GM18951 (cell line): ENCODE measurements around the gene ADAMTS16.

Experiments
- POLR2A ChIP-seq: IDR thresholded peaks from 4 replicates; pipeline ENCODE4 v1.6.1; 2011; ENCODE audit warnings: mild to moderate bottlenecking; ENCODE audit not compliant: insufficient read length, insufficient read depth; ENCODE audit errors: extremely low read depth
- in situ Hi-C: fragments of 300-500 bp; cut with MboI; formaldehyde crosslinking; loops from one replicate; pipeline ENCODE4 v1.12.0; 2022; ENCODE audit warnings: low sequenced_read_pairs, mixed read lengths, inconsistent platforms; ENCODE audit not compliant: unreplicated experiment

The ADAMTS16 gene

DNA sequence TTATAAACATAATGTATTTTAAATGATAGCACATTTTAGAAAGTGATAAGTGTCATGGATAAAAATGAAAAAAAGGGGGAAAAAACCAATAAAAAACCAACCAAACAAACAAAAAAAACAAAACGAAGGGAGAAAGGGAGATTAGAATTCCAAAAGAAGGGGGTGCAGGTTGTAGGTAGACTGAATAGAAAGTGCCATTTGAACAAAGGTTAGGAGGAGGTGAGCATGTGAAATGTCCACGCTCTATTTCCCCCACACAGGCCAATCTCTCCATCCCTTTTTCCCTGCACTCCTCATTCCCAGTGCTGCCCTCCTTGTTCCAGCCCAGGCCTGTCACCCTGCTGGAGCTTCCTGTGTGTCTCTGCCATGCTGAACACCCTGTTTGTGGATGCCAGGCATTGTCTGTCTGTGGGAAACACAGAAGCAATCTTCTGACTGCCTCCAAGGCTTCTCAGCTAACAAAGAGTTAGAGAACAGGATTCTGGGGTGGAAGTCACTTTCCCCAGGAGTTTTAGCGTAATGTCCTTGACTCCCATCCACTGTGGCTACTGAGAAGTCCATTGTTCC, 138.8 kb downstream of the ADAMTS16 start:
- in situ Hi-C loops: no loop called here
- TF ChIP-seq POLR2A: no peak

DNA sequence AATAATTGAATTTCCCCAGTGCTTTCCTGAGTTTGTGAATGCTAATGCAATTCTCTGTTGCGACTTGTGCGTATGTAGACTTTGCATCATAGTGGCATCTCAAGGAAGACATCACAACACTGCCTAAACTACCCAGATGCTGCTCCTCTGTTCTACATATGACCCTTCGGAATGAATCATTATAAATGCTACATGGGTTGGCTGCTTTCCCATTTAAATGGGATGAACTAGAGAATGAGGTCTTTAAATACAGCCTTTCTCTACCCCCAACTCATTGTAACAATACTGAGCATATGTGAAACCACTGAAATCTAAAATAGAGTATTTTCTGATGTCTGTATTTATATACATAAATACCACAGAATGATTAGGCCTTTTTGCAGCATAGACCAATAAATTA, 145.8 kb downstream of the ADAMTS16 start:
- TF ChIP-seq POLR2A: no peak
- in situ Hi-C loops: no loop called here

DNA sequence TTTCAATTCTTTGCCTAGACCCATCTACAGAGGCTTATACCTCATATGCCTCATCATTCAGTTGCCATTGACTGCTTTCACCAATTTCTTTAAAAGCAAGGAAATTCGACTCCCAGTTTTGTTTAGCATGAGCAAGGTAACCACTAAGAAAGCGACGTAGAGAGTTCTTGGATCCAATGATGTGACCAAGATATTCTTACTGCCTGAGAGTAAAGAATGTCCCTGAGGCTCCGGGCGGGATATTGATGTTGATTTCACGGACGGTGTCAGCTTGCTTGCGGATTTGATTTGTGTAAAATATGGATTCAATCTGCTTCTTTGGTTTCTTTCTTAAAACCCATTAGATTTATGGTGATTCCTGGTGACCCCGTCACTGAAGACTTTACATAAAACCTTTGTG, 147.3 kb downstream of the ADAMTS16 start:
- no peak for TF ChIP-seq POLR2A
- in situ Hi-C loops: no loop called here

DNA sequence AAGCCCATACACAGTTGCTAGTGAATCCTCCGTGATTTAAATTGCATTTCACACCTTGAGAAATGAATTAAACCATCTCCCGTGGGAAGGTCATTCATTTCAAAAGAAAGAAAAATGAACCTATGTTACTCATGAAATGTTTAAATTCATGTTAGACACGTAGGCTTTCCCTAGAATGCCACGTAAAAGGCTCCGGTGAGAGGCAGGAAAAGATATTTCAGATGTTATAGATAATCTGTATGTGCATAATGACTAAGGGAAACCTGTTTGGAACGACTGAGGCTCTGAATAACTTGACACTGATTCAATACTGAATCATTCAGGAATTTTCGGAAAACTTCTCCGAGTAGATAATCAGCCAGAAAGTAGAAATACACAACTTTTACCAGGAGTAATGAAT, 148.1 kb downstream of the ADAMTS16 start:
- TF ChIP-seq POLR2A: no peak
- in situ Hi-C loops: no loop called here

DNA sequence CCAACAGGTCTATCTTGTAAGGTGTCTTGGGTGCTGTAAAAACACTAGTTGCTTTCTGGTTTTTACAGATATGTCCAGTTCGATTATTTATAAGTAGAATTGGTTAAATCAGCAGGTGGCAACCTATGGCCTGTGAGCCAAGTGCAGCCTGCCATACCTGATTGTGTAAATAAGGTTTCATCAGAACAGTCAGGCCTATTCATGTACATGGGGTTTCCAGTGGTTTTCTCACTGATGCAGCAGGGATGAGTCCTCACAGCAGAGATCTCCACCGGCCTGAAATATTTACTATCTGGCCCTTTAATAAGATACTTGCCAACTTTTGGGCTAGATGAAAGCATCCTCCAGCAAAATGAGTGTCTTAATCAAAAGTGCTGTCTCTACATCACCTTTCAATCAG, 149.4 kb downstream of the ADAMTS16 start:
- no peak for TF ChIP-seq POLR2A
- in situ Hi-C loops: no loop called here

DNA sequence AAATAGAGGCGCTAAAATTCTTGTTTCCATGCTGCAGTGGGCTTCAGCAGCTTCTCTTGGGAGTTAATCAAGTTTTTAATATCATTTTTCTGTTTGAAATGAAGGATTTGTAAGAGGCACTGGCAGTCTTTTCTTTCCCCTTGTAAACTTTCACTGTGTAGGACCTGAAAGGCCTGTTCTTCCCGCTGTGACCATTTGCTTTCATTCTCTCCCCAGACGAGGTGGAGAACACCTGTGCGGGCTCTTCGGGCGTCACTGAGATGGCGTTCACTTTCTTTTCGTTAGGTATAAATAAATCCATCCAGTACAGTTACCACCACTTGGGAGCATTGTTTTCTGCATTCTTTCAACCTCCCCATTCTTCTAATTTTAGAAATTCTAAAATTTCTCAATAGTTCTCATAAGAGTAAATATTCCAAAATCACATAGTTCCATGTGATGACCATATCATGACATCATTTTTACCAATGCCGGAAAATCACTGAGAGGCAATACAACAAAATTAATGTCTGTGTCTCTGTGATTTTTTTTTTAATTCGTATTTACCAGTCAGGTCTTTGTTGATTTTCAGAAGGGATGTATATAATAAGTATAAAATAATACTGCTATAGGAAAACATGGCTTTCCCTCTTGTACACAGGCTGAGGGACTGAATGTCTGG, 150.7 kb downstream of the ADAMTS16 start:
- no peak for TF ChIP-seq POLR2A
- in situ Hi-C loops: no loop called here

DNA sequence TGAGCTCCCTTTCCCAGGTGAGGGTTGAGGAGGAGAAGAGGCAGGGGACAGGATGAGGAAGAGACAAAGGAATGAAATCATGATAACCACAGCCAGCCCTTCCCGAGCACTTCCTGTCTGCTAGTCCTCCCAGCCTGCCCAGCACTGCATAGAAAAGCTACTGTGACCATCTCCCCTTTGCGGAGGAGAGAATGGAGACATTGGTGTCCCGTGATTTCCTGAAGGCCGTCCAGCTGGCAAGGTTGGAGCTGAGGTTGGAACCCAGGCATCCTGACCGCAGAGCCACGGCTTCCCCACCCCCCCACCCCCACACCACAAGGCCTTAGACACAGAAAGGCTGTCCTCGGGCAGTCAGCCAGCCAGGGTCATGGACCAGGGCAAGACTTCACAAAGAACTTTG, 151.2 kb downstream of the ADAMTS16 start:
- in situ Hi-C loops: no loop called here
- TF ChIP-seq POLR2A: no peak

DNA sequence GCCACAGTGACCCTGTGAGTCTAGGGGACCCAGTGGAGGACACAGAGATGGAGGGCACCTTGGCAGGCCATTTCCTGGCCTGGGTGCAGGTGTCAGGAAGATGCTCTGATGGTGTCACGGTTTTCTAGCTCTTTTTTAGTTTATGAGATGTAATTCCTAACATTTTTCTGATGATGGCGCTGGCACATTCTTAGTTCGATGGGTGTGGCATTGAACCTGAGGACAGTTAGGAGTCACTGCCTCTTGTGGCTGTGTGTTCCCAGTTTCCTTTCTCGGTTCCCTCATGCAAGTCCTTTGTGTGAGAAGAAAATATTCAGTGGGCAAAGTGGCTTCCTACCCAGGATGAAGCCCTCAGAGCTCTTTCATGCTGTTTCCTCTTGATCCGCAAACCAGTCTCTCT, 152.9 kb downstream of the ADAMTS16 start:
- in situ Hi-C loops: no loop called here
- TF ChIP-seq POLR2A: no peak

DNA sequence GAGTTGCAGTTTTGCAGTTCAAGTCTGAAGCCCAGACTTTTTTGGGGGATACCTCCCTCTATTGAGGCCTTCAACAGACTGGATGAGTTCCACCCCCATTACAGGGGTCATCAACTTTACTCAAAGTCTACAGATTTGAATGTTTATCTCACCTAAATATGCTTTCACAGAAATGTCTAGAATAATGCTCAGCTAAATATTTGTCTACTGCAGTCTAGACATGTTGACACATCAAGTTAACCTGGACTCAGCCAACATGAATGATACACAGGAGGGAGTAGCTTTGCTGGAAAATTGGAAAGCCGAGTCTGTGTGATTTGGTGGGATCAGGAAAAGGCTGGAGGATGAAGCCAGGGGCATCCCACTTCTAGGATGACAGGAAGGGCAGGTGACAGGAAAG, 154.3 kb downstream of the ADAMTS16 start:
- in situ Hi-C loops: no loop called here
- TF ChIP-seq POLR2A: no peak

DNA sequence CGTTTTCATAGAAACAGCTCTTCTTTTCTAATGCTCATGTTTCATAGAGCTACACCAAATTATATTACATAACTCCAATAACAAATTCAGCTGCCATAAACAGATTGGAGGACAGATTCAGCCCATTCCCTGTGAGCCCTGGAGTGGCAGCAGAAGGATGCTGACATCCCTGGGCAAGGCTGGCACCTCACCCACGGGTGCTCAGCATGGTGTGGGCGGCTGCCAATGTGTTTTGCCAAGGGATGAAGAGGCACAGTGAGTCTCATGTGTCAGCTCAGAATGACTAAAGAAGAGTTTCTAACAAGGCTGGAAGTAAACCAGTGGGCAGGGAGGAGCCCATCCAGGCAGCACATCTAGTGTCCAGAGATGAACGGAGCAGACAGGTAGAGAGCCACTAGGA, 155.2 kb downstream of the ADAMTS16 start:
- in situ Hi-C loops: no loop called here
- no peak for TF ChIP-seq POLR2A

DNA sequence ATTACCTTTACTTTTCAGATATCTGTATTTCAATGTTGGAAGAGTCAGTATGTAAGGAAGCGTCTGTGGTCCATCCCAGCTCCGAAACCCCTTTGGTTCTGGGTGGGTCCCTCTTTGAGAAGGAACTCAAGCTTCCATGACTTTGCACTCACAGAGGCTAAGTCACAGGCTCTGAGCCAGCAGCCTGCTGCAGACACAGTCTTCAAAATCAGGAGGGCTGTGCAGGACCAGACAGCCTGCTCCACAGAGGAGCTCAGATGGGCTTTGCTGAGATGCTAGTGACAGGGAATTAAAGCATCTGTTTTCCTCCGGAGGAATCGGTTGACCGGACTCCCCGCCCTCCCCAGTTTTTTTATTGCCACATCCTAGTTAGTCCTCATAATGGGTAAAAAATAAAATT, 155.9 kb downstream of the ADAMTS16 start:
- in situ Hi-C loops: no loop called here
- TF ChIP-seq POLR2A: no peak

DNA sequence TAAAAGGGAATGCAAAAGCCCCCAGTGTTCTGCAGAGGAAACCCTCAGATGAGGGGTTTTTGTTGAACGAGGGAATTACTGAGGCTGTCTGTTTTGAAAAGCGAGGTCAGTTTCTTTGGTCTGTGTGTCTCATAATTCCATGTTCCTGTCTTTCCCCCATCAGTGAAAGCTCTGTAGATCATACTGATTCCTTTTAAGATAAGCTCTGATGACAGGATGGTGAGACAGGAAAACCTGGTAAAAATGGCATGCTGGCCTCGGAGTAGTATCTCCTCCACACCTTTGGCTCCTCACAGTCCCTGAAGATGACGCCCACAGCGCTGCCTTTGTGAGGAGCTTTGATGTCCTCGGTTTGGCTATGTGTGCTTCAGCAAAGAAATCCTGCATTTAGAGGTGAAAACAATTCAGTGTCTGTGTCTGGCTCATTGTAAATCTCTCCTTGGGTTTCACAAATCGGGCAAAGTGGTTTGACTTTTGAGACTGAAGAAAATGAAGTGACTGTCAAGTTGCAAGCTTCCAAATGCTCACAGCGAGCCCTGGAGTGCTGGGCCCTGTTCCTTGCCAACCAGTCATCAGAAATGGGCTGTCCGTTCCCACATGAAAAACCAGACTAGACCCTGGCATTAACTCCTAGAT, 157.4 kb downstream of the ADAMTS16 start:
- TF ChIP-seq POLR2A: no peak

DNA sequence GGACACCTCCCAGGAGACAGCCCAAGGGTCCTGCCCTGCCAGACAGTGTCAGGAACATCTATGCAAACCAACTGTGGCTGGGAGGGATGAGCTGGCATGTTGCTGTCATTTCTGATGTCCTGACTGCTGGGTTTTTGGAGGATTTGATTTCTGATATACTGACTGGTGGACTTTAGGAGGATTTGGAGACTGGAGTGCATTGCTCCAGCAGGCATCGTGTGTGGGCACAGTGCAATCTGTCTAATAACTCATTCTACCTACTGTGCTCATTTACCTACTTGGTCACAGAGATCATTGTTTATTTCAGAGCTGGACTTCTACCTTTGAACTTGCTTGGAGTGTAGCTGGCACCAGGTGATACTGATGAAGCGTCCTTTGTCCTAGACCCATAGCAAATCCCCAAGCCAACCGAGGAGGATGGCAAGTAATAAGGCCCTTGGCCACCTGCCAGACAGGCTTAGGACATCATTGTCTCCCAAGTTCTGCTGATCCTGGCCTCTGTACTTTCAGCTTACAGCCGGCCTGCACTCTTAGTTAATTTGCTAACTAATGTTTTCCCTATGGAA, 158.0 kb downstream of the ADAMTS16 start:
- in situ Hi-C loops: no loop called here
- TF ChIP-seq POLR2A: no peak

More for the DNA sequence above, 157.4 kb downstream of the ADAMTS16 start:
- in situ Hi-C loops: no loop called here

DNA sequence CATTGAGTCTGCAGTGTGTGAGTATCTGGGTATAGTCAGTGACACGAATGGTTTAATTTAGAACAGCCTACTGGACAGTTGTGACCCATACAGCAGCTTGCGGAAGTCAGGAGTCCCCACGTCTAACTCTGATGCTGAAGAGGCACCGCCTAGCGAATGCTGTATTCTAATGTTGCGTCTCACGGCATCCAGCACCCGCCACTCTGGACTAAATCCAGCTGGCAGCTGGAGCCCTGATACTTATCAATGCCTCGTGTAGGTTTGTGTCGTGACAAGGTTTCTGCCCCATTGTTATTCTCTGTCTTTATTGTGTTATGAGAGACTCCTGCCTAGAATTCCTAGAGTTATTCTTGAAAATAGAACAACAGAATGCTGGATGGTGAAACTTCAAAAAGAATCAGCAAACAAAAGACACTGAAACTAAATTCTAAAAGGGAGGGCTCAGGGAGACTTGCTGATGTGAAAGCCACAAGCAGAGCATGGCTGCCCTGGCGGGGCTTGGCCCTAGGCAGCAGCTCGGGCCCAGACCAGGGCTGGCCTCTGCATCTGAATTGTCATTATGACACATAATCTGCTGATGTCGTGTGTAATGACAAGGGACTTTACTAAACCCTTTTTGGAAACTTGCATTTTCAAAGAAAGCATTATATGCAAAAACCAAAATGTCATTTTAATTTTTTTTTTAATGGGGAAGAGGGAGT, 158.9 kb downstream of the ADAMTS16 start:
- TF ChIP-seq POLR2A: no peak
- in situ Hi-C loops: no loop called here

DNA sequence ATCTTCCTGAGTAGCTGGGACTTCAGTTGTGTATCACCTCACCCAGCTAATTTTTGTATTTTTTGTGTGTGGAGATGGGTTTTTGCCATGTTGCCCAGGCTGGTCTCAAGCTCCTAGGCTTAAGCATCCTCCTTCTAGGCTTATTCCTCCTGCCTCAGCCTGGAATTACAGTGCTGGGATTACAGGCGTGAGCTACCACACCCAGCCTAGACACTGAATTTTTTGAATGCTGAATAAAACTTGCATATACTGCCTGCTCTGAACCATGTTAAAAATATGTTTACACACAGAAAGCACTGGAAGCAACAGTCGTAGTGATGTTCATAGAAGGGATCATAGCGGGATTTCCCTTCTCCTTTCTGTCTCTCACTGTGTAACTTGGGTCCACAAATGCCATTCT, 161.0 kb downstream of the ADAMTS16 start:
- in situ Hi-C loops: no loop called here
- no peak for TF ChIP-seq POLR2A
